HG02870 (cell line): ENCODE measurements around the gene SPATA18.

Source experiments
- ATAC-seq: cut with Tn5 transposase; IDR thresholded peaks from one replicate; pipeline ENCODE4 v1.9.1; 2021; ENCODE audit warnings: mild to moderate bottlenecking, moderate library complexity; ENCODE audit not compliant: unreplicated experiment

Gene SPATA18, protein sequence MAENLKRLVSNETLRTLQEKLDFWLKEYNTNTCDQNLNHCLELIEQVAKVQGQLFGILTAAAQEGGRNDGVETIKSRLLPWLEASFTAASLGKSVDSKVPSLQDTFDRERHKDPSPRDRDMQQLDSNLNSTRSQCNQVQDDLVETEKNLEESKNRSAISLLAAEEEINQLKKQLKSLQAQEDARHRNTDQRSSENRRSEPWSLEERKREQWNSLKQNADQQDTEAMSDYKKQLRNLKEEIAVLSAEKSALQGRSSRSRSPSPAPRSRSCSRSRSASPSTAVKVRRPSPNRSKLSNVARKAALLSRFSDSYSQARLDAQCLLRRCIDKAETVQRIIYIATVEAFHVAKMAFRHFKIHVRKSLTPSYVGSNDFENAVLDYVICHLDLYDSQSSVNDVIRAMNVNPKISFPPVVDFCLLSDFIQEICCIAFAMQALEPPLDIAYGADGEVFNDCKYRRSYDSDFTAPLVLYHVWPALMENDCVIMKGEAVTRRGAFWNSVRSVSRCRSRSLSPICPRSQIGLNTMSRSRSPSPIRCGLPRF

DNA sequence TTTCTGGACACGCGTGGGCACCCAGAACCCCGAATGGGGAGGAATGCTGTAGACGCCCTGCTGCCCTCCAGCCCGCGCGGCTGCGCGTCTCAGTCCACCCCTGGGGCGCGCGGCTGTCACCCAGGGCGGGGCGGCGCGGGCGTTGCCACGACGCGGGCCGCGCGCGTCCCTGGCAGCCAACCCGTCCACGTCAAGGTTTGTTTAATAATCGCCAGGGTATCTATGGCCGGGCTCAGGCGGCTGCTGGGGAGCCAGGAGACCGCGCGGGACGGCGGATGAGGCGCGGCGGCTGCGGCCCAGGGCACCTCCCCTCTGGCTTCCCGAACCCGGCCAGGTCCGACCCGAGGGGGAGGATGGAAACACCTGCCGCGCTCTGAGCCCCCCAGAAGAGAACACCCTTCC lies at the start of gene SPATA18:
SPATA18 (plus strand) TSS at position 92 of the 402 bp plus-strand sequence. CDS start 401 bp downstream, outside the sequence.
- peak; percentile 31 for ATAC-seq

DNA sequence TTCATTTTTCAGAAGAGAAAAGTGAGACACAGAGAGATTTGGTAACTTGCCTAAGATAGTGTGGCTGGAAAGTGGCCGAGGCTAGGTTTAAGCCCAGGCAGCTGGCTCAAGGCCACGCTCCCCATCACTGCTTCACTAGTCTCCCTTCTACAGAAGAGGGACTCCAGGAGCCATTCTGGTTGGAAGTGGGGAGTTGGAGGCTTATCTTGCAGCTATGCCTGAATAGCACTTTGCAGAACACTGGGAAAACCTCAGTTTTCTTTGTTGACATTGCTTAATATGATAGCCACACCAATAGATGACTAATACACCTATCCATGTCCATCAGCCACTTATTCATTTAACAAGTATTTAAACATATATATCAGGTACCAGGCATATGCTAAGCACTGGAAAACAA lies 49.5 kb upstream of the SPATA18 start:
- no peak for ATAC-seq

DNA sequence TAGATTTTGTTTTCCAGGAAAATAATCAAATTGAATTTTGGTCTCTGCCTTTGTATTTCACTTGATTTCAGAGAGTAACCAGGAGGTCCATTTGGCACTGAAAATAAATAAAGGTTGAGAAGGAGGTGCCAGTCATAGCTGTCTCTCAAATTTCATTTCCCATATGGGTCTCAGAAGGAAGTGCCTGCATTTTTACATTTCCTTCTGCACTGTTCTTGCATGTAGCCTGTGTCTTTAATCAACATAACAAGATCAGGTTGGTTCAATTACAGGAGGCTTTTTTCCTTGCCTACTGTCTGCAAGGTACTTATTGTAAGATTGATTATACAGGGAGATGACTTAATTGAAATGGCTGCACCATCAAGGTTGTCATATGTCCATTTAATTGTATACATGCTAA lies 46.7 kb upstream of the SPATA18 start:
- ATAC-seq: no peak

DNA sequence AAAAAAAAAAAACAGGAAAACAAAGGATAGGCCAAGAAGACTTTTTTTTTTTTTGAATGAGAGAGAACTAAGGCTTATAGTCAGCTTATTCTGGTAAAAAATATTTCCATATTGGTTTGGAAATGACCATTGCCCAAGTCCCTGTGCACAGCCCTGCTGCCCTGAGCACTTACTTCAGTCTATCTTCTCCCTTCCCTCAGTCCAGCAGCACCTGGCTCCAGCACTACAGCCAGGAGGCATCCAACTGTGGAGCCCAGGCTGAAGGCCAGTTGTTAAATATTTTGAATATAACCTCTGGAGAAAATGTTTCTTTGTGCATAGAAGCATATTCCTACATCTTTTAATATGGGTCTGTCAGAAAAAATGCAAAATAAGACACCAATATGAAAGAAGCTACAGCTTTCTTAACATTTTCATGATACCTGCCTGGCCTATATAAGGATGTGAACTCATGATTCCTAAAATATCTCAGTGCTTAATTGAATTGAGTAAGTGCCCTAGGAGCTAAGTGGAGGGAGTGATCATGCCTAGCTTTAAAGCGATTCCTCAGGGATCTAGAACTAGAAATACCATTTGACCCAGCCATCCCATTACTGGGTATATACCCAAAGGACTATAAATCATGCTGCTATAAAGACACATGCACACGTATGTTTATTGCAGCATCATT lies 45.4 kb upstream of the SPATA18 start:
- no peak for ATAC-seq

DNA sequence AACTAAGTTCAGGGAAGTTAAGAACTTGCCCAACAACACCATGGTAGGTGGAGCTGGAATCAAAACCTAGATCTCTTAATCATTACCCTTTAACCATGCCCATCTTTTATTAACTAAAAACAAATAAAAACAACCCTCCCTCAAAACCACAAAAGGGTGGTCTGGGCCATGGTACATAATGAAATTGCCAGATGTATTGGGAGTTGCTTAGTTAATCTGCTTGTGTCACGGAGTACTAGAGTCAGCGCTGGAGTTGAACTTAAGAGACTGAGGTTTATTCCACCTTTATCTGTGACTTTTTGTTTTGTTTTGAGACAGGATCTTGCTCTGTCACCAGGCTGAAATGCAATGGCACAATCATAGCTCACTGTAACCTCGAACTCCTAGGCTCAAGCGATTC lies 44.2 kb upstream of the SPATA18 start:
- ATAC-seq: no peak

DNA sequence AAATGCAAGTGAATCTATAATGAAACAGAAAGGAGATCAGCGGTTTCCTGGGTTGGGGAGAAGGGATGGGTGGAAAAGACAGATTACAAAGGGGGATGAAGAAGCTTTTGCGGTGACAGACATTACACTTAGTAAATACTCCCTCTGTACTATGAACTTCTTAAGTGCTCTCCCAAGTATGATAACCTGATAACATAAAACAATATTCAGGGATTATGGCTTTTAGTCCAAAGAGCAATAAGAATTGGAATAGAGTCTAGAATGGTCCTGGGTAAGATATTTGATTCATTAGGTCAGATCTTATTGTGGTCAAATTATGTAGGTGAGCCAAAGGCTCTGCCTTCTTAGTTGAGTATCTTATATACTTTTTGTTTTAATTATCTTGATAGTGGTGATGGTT lies 40.1 kb upstream of the SPATA18 start:
- ATAC-seq: no peak

DNA sequence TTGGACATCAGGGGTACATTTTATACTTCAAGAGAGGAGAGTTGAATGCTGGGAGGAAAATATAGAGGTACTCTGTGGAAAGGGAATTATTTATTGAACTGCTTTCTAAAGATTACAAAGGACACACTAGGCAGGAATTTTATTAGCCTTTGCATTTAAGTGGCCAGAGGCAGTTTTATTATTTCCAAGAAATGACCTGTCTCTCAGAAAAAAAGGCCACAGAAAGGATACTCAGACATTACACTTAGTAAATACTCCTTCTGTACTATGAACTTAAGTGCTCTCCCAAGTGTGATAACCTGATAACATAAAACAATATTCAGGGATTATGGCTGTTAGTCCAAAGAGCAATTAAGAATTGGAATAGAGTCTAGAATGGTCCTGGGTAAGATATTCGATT lies 38.5 kb upstream of the SPATA18 start:
- ATAC-seq: no peak

DNA sequence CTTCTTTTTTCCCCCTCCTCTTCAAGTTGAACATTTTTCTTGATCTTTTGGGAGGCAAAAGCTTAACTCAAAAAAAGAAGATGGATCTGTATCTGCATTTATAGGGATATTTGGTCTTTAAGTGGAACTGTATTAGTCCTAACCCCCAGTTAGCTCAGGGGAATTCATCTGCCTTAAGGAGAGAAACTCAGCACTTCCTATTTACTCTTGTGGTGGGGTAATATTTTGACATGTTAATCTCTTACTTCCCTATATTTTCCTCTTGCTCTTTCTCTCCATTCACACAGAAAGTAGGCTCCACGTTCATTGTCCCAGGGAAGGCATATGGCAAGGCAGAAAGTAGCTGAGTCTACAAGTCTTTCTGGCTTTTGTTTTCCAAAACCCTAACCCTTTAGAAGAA lies 36.2 kb upstream of the SPATA18 start:
- ATAC-seq: no peak

DNA sequence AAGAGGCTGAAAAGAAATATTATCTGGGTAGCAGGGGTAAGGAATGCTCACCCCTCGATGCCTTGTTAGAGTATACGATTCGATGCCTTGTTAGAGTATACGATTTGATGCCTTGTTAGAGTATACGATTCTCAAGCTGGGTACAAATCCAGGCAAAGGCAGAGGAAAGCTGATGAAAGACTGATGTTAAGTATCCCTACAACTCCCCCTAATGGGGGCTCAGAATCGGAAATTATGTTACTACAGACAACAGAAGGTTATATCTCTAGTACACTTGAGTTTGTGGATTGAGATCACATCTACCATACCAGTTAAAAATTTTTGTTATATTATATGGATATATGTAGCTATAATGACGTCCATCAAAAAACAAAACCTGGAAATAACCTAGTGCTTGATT lies 35.7 kb upstream of the SPATA18 start:
- ATAC-seq: no peak

DNA sequence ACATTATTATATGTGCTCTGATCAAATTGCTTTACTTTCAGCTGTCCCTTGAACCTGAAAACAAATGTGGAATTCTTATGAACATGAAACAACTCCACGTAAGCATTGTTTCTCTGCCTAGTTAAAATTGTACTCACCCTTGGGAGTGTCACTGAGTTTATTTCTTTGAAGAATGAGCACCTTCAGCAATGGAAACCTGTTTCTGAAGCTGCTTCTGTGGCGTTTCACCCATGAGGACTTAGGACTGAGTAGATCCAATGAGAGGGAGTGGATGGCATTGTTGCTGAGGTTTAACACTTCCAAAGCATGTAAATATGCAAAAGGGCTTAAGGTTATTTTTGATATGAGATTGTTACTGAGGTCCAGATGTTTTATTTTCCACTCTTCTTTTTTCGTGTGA lies 34.1 kb upstream of the SPATA18 start:
- ATAC-seq: no peak

DNA sequence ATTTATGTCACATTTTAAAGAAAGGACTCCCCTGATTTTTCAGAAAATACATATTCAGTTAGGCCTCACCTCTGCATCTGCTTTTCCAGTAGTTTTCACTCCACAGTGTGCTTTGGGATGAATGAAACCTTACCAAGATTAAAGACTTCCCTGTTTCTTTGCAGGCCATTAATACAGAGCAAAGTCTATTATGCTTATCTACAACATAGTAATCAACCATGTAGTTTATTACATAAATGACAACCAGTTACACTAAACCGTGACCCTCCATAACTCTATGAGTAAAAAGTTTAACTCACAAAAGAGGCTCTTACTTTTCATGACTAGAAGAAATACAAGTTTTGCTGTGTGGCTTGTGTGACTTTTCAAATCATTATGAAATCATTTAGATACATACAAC lies 33.3 kb upstream of the SPATA18 start:
- ATAC-seq: no peak

DNA sequence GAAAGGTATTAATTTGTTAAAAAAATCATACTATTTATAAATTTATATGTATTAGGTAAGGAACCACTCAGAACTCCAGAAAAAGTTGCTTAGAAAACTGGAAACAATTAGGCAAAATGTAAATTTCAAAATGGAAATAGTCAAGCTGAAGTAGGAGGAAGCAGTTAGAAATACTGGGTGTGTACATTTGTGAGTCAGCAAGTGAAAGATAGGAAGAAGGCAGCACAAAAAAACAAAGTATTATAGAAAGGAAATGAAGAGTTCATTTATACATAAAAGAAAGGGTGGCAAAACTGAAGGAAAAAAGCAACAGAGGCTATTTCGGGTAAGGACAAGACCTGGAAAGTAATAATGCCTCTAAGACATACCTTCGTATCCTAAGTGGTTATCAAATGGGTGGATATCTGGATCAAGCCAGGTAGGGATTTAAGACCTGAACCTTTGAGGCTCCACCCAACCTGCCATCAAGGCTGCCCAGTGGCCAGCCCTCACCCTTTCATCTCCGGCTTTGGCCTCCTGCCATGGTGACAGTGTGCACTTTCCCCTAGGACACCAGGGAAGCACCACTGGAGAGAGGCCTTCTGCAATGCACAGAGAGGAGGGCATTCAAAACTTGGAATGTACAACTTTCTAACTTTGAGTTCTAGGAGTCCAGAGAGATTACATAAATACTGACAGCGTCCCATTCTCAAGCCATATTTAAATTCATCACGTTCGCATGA lies 31.0 kb upstream of the SPATA18 start, which contains the start of gene LRRC66:
LRRC66 (minus strand) TSS at position 428 of the 722 bp plus-strand sequence. CDS start 2,750 bp downstream, outside the sequence.
- no peak for ATAC-seq

DNA sequence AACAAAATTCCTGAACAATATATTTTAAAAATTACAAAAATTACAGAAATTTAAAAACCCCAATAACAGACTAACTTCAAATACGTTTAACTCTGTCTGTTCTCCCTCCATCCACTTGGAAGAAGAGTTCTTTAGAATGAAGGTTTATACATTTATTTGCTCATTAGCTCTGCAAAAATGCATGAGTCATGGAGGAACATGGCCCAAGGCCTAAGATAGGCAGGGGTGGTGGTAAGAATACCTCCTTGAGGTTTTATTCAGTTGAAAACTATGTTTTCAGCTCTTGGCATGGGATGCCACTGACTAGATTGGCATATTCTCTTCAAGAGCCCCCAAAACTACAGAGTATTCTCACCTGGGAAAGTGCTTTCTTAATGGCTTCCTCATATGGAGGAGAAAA lies 22.1 kb upstream of the SPATA18 start:
- ATAC-seq: no peak

DNA sequence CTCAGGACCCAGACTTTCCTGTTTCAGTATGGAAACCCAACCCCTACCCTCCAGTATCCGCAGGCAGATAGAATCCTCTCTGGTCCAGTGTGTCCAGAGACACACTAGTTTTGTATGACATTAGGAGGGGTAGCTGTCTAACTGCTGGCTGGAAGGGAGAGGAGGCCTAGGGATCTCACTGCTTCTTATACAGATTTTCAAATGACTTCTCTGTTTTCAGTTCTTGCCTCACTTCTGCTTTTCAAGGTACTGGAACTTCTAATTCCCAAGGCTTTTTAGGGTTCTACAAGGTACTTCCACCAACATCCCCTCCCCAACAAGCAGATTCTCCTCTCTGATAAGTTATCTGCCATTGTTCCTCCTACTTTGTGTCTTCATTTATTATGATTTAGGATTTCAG lies 19.1 kb upstream of the SPATA18 start:
- no peak for ATAC-seq

DNA sequence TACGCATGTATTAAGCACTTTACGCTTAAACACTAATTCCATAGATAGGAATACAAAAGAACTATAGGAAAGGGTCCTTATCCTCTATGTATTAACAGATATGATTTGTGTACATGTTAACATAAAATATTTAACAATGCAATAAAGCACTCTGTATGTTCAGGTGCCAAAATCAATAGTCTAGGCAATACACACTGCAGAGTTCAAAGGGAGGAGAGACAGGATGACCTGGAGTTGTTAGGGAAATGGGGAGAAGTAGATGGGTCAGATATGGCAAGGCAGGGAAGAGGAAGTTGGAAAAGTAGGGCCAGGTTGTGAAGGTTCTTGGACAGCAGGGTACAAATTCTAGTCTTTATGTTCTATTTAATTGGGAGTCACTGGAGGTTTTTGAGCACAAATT lies 15.9 kb upstream of the SPATA18 start:
- ATAC-seq: no peak

DNA sequence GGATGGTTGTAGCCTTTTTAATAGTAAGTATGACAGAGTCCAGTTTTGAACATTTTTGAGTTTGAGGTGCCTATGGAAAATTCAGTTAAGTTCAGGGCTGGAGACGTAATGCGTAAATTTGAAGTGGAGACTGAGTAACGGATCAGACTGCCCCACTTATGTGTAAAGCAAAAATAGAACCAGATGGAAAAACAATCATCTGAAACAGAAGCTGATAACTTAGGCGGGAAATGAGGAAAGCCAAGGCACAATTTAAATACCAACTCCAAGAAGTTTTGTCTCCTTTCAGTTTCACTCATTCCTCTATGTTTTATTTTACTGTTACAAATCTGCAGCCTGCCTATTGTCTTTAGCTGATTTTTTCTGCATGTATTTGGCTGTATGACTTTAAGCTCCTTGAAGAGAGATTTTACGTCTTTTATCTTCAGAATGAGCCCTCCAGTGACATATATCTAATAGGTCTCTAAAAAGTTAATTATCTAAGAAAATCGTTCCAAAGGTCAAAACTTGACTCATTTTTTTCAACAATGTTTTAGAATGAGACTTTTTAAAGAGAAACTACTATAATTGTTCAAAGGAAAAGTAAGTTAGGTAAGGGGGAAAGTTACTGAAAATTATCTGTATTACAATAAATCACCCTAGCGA lies 14.1 kb upstream of the SPATA18 start:
- ATAC-seq: no peak

DNA sequence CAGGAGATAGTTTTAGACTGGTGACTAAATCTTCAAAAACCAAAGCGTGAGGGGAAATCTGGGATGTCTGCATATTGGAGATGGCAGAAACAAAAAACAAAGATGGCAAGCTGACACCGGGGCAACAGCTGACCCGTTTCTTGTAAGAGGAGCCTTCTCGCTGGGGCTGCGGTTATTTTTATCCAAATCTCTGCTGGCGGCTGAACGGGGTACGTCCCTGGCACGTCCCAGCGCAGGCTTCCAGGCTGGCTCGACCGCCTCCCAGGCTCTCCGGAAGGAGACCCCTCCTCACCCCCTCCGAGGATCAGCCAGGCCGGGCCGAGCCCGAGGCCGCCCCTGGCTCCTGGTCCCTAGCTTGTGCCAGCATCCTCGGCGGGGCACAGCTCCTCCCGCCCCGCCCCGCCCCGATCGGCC lies 13.4 kb upstream of the SPATA18 start:
- peak; percentile 47 for ATAC-seq

DNA sequence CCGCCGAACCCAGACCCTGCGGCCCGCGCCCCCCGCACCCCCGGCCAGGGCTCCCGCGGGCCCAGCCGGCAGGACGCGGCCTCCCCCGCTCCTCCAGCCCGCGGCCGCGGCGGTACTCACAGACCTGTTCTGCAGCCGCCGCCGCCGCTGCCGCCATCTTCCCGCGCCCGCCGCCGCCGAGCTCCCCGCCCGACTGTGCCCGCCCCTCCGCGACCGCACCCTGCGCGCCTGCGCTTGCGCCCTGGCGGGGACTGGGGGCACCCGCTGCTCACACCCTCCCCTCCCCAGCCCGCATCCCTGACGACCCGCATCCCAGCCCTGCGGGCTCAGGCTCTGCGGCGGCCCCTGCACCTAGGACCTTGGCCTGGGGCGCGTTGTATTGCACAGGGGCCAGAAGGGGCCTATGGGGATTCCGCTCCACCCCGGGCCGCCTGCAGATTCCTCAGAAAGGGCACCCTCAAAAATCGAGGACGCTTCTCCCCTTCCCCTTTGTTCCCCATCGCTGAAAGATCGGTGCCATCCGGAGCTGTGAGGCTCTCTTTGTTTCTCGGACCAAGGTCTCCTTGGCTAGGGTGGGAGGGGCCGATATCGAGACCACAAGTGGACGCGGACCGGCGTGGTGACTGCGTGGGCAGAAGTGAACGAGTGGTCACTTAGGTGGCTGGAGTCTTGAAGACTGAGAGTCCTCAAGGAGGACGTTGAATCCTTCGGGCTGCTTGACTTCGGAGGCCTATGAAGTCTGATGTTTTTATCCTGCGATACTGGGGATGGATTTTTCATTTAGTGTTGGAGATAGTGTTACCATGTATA lies 12.8 kb upstream of the SPATA18 start, which contains the start of gene SGCB:
SGCB (minus strand) TSS at position 197 of the 810 bp plus-strand sequence; CDS start at position 157, 40 bp downstream.
- peak; percentile 85 for ATAC-seq

DNA sequence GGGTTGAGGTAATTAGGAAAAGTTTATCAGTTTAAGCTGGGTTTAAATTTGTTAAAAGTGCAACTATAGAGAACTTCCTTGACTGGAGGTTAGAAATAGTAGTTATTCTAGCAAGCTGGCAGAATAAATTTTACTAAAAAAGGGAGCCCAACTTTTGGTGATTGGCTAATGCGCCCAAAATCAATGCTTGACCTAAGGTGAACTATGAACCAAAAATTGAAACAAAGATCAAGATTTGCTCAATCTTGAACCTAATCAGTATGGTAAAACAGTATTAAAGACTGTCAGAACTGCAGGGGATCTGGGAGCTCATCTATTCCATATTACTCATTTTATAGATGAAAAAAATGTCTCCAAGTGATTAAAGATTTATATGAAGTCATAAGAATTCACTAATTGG lies 6.1 kb upstream of the SPATA18 start:
- ATAC-seq: no peak

DNA sequence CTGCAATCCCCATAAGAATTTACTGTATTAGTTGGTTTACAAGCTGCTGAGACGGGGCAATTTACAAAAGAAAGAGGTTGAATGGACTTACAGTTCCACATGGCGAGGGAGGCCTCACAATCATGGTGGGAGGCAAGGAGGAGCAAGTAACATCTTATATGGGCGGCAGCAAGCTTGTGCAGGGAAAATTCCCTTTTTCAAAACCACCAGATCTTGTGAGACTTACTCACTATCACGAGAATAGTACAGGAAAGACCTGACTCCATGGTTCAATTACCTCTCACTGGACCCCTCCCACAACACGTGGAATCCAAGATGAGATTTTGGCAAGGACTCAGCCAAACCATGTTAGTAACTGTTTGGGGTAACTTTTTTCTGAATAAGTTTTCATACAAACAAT lies 1.8 kb upstream of the SPATA18 start:
- ATAC-seq: no peak
